K562 (cell line): ENCODE measurements around the gene ATG10. TPM values are rescaled to one million over a fixed set of nuclear protein-coding genes. Genes with fewer than 3 reads are reported as not detected.
A peak's percentile ranks its signal among the peaks of the same experiment; 100 is the strongest.

Experiments
- ATF6 ChIP-seq: sonication (generic); formaldehyde crosslinking; IDR thresholded peaks from 2 replicates; pipeline ENCODE4 v1.4.0; 2020; ENCODE audit warnings: mild to moderate bottlenecking, missing genetic modification reagents
- CBX1 ChIP-seq: sonication (generic); IDR thresholded peaks from 2 replicates; pipeline ENCODE4 v1.6.1; 2016; ENCODE audit warnings: antibody characterized with exemption, low read depth, mild to moderate bottlenecking
- CCNT2 ChIP-seq: IDR thresholded peaks from 2 replicates; pipeline ENCODE4 v1.6.1; 2011; ENCODE audit warnings: borderline replicate concordance, low read depth, mild to moderate bottlenecking, moderate library complexity, mixed read lengths, low read length; ENCODE audit not compliant: insufficient read length; ENCODE audit errors: extremely low read depth
- EHMT2 ChIP-seq: fragments of 450-650 bp; IDR thresholded peaks from 2 replicates; pipeline ENCODE4 v1.6.1; 2018; ENCODE audit warnings: antibody characterized with exemption
- HDAC3 ChIP-seq: fragments of 450-650 bp; IDR thresholded peaks from 2 replicates; pipeline ENCODE4 v1.6.1; 2018; ENCODE audit warnings: borderline replicate concordance, mild to moderate bottlenecking, moderate library complexity; ENCODE audit not compliant: partially characterized antibody
- ILF3 ChIP-seq: fragments of 450-650 bp; IDR thresholded peaks from 2 replicates; pipeline ENCODE4 v1.6.1; 2018; ENCODE audit warnings: antibody characterized with exemption, mild to moderate bottlenecking, moderate library complexity, borderline replicate concordance
- KDM5B ChIP-seq: fragments of 200-600 bp; sonication (generic); IDR thresholded peaks from 2 replicates; pipeline ENCODE4 v1.6.1; 2012; ENCODE audit warnings: low read depth, mild to moderate bottlenecking, moderate library complexity, low read length, control low read depth, inconsistent platforms; ENCODE audit not compliant: insufficient replicate concordance
- MBD2 ChIP-seq: sonication (generic); IDR thresholded peaks from 2 replicates; pipeline ENCODE4 v1.6.1; 2016; ENCODE audit warnings: low read depth, borderline replicate concordance
- POLR2AphosphoS5 ChIP-seq: IDR thresholded peaks from 2 replicates; pipeline ENCODE4 v1.6.1; 2011; ENCODE audit warnings: mild to moderate bottlenecking, low read depth, low read length, moderate library complexity; ENCODE audit not compliant: control insufficient read depth, insufficient read depth
- RAD51 ChIP-seq: fragments of 450-650 bp; IDR thresholded peaks from 2 replicates; pipeline ENCODE4 v1.7.1; 2016; ENCODE audit warnings: low read depth, mild to moderate bottlenecking, borderline replicate concordance
- RBBP5 ChIP-seq: fragments of 200-600 bp; sonication (generic); IDR thresholded peaks from 2 replicates; pipeline ENCODE4 v1.6.1; 2012; ENCODE audit warnings: borderline replicate concordance, mild to moderate bottlenecking, low read length, control low read depth, inconsistent platforms; ENCODE audit not compliant: insufficient read depth, poor library complexity, severe bottlenecking
- RBFOX2 ChIP-seq: fragments of 200-400 bp; formaldehyde crosslinking; IDR thresholded peaks from 2 replicates; pipeline ENCODE4 v1.6.1; 2017; ENCODE audit warnings: low read depth, mild to moderate bottlenecking, low read length, moderate library complexity
- RBM39 ChIP-seq: fragments of 200-400 bp; formaldehyde crosslinking; optimal IDR thresholded peaks from 2 replicates; pipeline ENCODE3; 2018; ENCODE audit warnings: low read depth, low read length
- TCFL5 ChIP-seq: fragments of 250-450 bp; sonication (Bioruptor Pico); conservative IDR thresholded peaks from 2 replicates; pipeline ENCODE4 v1.6.1; 2021; ENCODE audit warnings: mild to moderate bottlenecking, moderate library complexity, matching md5 sums
- THRAP3 ChIP-seq: fragments of 450-650 bp; IDR thresholded peaks from 2 replicates; pipeline ENCODE4 v1.6.1; 2016; ENCODE audit warnings: mild to moderate bottlenecking, inconsistent platforms, borderline replicate concordance
- ZBTB33 ChIP-seq: sonication (generic); formaldehyde crosslinking; IDR thresholded peaks from 2 replicates; pipeline ENCODE4 v1.8.1; 2023; ENCODE audit warnings: mild to moderate bottlenecking, missing genetic modification reagents
- ZNF354B ChIP-seq: fragments of 250-450 bp; sonication (Bioruptor Pico); IDR thresholded peaks from 2 replicates; pipeline ENCODE4 v1.4.0; 2020
- ZNF445 ChIP-seq: fragments of 250-450 bp; sonication (Bioruptor Pico); IDR thresholded peaks from 2 replicates; pipeline ENCODE4 v1.4.0; 2020; ENCODE audit warnings: low read depth, mild to moderate bottlenecking, moderate library complexity
- ZNF586 ChIP-seq: fragments of 450-650 bp; formaldehyde crosslinking; conservative IDR thresholded peaks from 2 replicates; pipeline ENCODE4 v1.4.0; 2020; ENCODE audit warnings: mild to moderate bottlenecking, moderate library complexity
- polyA plus RNA-seq, 8 experiments: library from polyadenylated mRNA; depleted of rRNA in 4 of 8; stranded (reverse) in 5 of 8; unstranded in 3 of 8; fragments of >200 nt; fragmentation: Nextera tagmentation in 2 of 8; fragmentation: Illumina TruSeq in 1 of 8; extraction: Ambion mirVana in 2 of 8; extraction: Trizol in 1 of 8; gene quantifications; 2 replicates each; pipeline versions ENCODE4 v1.2.1 to v1.2.3, GENCODE V29; 2011 to 2014; ENCODE audit warnings: inconsistent platforms in 1 of 8, missing spikeins in 1 of 8
- total RNA-seq, 7 experiments: library from RNA; depleted of rRNA in 6 of 7; stranded (reverse); fragments of >200 nt in 6 of 7; fragmentation: Illumina TruSeq in 2 of 7; extraction: Trizol in 2 of 7; gene quantifications; 2 replicates each; pipeline versions ENCODE4 v1.2.1 to v1.2.3, GENCODE V29; 2011 to 2021; ENCODE audit warnings: low replicate concordance in 1 of 7
- TF ChIP-seq, protein P1 (sequence below): fragments of 450-650 bp; IDR thresholded peaks from 2 replicates; pipeline ENCODE4 v1.6.1; 2016; ENCODE audit warnings: mild to moderate bottlenecking

Gene ATG10
- total and polyA plus RNA-seq, 9 of the 15 experiments (the other 6 are each of a cell fraction or from before 2014, with no cell fraction given), result 7.0 to 18.8 (median 14.6) TPM

DNA sequence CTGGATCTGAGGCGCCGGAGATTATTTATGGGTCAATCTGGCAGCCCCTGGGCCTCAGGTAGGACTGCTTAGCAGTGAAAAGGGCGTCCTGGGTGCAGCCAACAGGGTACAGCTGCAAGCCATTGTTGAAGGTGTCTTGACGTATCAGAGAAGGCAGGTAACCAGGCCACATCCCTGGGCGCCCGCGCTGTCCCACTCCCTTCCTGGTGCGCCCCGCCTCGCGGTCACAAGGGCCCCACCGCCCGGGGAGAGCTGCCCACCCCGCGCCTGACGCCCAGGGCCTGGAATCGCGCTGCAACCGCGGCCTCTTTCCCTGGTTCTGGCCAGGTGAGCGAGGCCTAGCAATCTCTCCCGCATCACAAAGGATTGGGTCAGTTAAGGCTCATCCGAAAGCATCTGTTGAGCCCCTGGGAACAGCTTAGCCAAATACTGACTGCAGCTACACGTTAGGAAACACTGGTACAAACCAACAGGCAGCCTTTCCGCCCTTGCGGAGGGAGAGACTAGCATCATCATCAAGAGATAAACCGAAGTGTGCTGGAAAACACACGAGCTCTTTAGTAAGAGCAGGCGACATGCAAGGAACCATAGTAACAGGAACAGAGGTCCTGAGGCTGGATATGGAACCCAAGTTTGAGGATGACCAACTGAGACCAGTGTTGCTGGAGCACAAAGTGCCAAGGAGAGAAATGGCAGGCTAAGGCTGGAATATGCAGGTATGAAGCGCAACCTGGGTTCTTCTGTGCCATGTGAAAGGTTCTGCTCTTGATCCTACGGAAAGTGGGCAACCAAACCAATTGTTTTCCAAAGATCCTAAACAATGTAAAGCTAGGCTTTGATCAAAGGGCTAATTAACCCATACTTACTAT lies 302.8 kb downstream of the ATG10 start (continued):
- TF ChIP-seq CCNT2, result peak; percentile 63
- TF ChIP-seq ZNF586 (CRISPR knock-in tag), result 0 out of 2 replicates have a peak, but pooled peaks have one; percentile 37
- TF ChIP-seq ZNF354B, result no peak
- TF ChIP-seq TCFL5, result no peak
- TF ChIP-seq RBFOX2, result peak; percentile 83
- peak; percentile 35; the same call in 1 of the 2 replicates for TF ChIP-seq MBD2
- TF ChIP-seq, protein P1, sequence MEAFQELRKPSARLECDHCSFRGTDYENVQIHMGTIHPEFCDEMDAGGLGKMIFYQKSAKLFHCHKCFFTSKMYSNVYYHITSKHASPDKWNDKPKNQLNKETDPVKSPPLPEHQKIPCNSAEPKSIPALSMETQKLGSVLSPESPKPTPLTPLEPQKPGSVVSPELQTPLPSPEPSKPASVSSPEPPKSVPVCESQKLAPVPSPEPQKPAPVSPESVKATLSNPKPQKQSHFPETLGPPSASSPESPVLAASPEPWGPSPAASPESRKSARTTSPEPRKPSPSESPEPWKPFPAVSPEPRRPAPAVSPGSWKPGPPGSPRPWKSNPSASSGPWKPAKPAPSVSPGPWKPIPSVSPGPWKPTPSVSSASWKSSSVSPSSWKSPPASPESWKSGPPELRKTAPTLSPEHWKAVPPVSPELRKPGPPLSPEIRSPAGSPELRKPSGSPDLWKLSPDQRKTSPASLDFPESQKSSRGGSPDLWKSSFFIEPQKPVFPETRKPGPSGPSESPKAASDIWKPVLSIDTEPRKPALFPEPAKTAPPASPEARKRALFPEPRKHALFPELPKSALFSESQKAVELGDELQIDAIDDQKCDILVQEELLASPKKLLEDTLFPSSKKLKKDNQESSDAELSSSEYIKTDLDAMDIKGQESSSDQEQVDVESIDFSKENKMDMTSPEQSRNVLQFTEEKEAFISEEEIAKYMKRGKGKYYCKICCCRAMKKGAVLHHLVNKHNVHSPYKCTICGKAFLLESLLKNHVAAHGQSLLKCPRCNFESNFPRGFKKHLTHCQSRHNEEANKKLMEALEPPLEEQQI, result peak; percentile 46; the same call in 1 of the 2 replicates
- peak; percentile 62; the same call in 1 of the 2 replicates for TF ChIP-seq ILF3
- TF ChIP-seq ATF6 (CRISPR knock-in tag), result no peak
- TF ChIP-seq RBBP5, result no peak
- TF ChIP-seq POLR2AphosphoS5, result peak; percentile 75
- TF ChIP-seq ZNF445 (CRISPR knock-in tag), result 0 out of 2 replicates have a peak, but pooled peaks have one; percentile 9
- TF ChIP-seq THRAP3, result peak; percentile 80
- peak; percentile 36 for TF ChIP-seq RBM39
- peak; percentile 70; the same call in 1 of the 2 replicates for TF ChIP-seq CBX1
- peak; percentile 33 for TF ChIP-seq KDM5B
- TF ChIP-seq EHMT2, result no peak
- TF ChIP-seq HDAC3, result no peak
- TF ChIP-seq ZBTB33, result peak; percentile 99
- TF ChIP-seq RAD51, result no peak
